ENCODE results near the gene MIPOL1.

Gene MIPOL1

DNA sequence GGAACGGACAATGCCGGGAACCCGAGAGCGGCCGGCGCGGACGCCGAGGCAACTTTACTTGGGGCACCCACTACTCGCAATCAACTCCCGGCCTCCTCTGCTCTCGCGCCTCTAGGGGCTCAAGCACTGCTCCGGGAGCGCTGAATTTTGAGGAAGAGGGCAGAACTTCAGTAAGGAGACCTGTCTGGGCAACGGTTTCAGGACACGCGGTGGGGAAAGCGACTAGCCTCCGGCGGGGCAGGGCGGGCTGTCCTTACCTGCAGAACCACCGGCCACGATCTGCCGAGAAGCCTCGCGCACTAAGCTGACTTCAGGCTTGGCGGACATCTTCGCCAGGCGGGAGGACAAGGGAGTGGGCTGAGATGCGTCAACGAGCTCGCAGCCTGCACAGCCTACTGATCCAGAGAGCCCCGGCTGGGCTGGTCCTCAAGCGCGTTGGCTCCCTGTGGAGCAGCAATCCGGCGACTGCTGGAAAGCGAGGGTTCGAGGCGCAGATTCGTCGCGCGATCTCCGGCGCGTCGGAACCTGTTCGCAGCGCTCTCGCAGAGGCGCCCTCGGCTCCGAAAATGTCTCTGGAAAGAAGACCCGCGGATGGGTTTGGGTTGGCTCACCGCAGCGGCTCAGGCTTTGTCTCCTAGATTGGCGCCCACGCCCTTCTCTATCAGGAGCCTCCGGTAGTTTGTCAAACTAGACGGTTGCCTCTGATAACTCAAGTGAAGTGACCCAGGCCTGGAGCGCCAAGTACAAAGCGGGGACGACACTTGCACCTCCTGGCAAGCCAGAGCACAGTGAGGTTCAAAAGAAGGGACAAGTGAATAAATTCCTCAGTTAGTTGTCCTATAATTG lies 25.5 kb upstream of the MIPOL1 start, which contains the start of gene SLC25A21 (continued):
- TF ChIP-seq SCRT1 (tag by site-specific recombination; IDR thresholded peaks at IDR 0.05; ENCODE audit: borderline replicate concordance) (no peak), ZFP69B (tag by site-specific recombination; IDR thresholded peaks at IDR 0.05) (0 out of 2 replicates have a peak, but pooled peaks have one; percentile 32), FEZF1 (tag by site-specific recombination; IDR thresholded peaks at IDR 0.05) (no peak), ZNF701 (tag by site-specific recombination; IDR thresholded peaks at IDR 0.05) (no peak), ZNF549 (tag by site-specific recombination; IDR thresholded peaks at IDR 0.05) (no peak), ZFP41 (tag by site-specific recombination; IDR thresholded peaks at IDR 0.05; ENCODE audit: borderline replicate concordance) (no peak), ZNF175 (tag by site-specific recombination; IDR thresholded peaks at IDR 0.05) (no peak), ZNF792 (tag by site-specific recombination; IDR thresholded peaks at IDR 0.05) (no peak), MZF1 (tag by site-specific recombination; IDR thresholded peaks at IDR 0.05; ENCODE audit: borderline replicate concordance) (no peak), ZNF292 (tag by site-specific recombination; IDR thresholded peaks at IDR 0.05; ENCODE audit: borderline replicate concordance, low read depth) (no peak), ZNF610 (tag by site-specific recombination; IDR thresholded peaks at IDR 0.05; ENCODE audit: borderline replicate concordance) (no peak), KLF9 (tag by site-specific recombination; IDR thresholded peaks at IDR 0.05; ENCODE audit: low read depth) (no peak), ZNF311 (tag by site-specific recombination; IDR thresholded peaks at IDR 0.05; ENCODE audit: borderline replicate concordance) (no peak), ZBTB17 (tag by site-specific recombination; IDR thresholded peaks at IDR 0.05) (peak; percentile 99), ZNF514 (tag by site-specific recombination; IDR thresholded peaks at IDR 0.05) (no peak), ZNF777 (tag by site-specific recombination; IDR thresholded peaks at IDR 0.05; ENCODE audit: borderline replicate concordance) (0 out of 2 replicates have a peak, but pooled peaks have one; percentile 15), ZNF10 (tag by site-specific recombination; IDR thresholded peaks at IDR 0.05) (peak; percentile 64; the same call in 1 of the 2 replicates), ZNF677 (tag by site-specific recombination; IDR thresholded peaks at IDR 0.05) (no peak), HOXC10 (CRISPR knock-in tag; IDR thresholded peaks at IDR 0.05) (no peak), SALL2 (tag by site-specific recombination; IDR thresholded peaks at IDR 0.05; ENCODE audit: borderline replicate concordance) (no peak), TRIM28 (IDR thresholded peaks at IDR 0.05; ENCODE audit: borderline replicate concordance, low read length) (peak; percentile 96; the same call in 1 of the 2 replicates), ZNF169 (tag by site-specific recombination; IDR thresholded peaks at IDR 0.05) (no peak), GFI1B (tag by site-specific recombination; IDR thresholded peaks at IDR 0.05) (0 out of 2 replicates have a peak, but pooled peaks have one; percentile 3), YY1 (tag by site-specific recombination; IDR thresholded peaks at IDR 0.05) (peak; percentile 81; the same call in 1 of the 2 replicates), ZSCAN16 (tag by site-specific recombination; IDR thresholded peaks at IDR 0.05) (no peak), ZNF510 (tag by site-specific recombination; IDR thresholded peaks at IDR 0.05; ENCODE audit: insufficient replicate concordance) (no peak), GLIS1 (tag by site-specific recombination; IDR thresholded peaks at IDR 0.05) (no peak)
- TF ChIP-seq, protein P1, sequence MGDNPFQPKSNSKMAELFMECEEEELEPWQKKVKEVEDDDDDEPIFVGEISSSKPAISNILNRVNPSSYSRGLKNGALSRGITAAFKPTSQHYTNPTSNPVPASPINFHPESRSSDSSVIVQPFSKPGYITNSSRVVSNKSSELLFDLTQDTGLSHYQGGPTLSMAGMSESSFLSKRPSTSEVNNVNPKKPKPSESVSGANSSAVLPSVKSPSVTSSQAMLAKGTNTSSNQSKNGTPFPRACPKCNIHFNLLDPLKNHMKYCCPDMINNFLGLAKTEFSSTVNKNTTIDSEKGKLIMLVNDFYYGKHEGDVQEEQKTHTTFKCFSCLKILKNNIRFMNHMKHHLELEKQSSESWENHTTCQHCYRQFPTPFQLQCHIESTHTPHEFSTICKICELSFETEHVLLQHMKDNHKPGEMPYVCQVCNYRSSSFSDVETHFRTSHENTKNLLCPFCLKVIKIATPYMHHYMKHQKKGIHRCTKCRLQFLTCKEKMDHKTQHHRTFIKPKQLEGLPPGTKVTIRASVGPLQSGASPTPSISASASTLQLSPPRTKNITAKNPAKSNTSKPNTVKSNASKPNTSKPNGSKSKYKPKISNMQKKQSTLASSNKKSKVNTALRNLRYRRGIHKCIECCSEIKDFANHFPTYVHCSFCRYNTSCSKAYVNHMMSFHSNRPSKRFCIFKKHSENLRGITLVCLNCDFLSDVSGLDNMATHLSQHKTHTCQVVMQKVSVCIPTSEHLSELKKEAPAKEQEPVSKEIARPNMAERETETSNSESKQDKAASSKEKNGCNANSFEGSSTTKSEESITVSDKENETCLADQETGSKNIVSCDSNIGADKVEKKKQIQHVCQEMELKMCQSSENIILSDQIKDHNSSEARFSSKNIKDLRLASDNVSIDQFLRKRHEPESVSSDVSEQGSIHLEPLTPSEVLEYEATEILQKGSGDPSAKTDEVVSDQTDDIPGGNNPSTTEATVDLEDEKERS (tag by site-specific recombination; IDR thresholded peaks at IDR 0.05): no peak
- TF ChIP-seq, protein P2, sequence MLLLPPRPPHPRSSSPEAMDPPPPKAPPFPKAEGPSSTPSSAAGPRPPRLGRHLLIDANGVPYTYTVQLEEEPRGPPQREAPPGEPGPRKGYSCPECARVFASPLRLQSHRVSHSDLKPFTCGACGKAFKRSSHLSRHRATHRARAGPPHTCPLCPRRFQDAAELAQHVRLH (tag by site-specific recombination; IDR thresholded peaks at IDR 0.05): no peak
- TF ChIP-seq, protein P3, sequence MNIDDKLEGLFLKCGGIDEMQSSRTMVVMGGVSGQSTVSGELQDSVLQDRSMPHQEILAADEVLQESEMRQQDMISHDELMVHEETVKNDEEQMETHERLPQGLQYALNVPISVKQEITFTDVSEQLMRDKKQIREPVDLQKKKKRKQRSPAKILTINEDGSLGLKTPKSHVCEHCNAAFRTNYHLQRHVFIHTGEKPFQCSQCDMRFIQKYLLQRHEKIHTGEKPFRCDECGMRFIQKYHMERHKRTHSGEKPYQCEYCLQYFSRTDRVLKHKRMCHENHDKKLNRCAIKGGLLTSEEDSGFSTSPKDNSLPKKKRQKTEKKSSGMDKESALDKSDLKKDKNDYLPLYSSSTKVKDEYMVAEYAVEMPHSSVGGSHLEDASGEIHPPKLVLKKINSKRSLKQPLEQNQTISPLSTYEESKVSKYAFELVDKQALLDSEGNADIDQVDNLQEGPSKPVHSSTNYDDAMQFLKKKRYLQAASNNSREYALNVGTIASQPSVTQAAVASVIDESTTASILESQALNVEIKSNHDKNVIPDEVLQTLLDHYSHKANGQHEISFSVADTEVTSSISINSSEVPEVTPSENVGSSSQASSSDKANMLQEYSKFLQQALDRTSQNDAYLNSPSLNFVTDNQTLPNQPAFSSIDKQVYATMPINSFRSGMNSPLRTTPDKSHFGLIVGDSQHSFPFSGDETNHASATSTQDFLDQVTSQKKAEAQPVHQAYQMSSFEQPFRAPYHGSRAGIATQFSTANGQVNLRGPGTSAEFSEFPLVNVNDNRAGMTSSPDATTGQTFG (tag by site-specific recombination; IDR thresholded peaks at IDR 0.05; ENCODE audit: borderline replicate concordance): no peak
- TF ChIP-seq, protein P4, sequence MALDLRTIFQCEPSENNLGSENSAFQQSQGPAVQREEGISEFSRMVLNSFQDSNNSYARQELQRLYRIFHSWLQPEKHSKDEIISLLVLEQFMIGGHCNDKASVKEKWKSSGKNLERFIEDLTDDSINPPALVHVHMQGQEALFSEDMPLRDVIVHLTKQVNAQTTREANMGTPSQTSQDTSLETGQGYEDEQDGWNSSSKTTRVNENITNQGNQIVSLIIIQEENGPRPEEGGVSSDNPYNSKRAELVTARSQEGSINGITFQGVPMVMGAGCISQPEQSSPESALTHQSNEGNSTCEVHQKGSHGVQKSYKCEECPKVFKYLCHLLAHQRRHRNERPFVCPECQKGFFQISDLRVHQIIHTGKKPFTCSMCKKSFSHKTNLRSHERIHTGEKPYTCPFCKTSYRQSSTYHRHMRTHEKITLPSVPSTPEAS (tag by site-specific recombination; IDR thresholded peaks at IDR 0.05): 0 out of 2 replicates have a peak, but pooled peaks have one; percentile 23
- TF ChIP-seq, protein P5, sequence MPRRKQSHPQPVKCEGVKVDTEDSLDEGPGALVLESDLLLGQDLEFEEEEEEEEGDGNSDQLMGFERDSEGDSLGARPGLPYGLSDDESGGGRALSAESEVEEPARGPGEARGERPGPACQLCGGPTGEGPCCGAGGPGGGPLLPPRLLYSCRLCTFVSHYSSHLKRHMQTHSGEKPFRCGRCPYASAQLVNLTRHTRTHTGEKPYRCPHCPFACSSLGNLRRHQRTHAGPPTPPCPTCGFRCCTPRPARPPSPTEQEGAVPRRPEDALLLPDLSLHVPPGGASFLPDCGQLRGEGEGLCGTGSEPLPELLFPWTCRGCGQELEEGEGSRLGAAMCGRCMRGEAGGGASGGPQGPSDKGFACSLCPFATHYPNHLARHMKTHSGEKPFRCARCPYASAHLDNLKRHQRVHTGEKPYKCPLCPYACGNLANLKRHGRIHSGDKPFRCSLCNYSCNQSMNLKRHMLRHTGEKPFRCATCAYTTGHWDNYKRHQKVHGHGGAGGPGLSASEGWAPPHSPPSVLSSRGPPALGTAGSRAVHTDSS (tag by site-specific recombination; IDR thresholded peaks at IDR 0.05): no peak; the same call in 1 of the 2 replicates
